ENCODE results near the gene MDH1B. TPM values are rescaled to one million over a fixed set of nuclear protein-coding genes. Genes with fewer than 3 reads are reported as not detected.

MDH1B gene
- total and polyA plus RNA-seq, 4 experiments from 2014 or later, result 0.17 to 0.44 TPM; not detected in 2

GRCh38 chr2:206774871-206775270 lies 9.7 kb upstream of the MDH1B start:
- Histone ChIP-seq H3K9me3 (ENCODE audit: control insufficient read depth in 1 of 2, low read length in 2 of 2) (peaks cover 0 to 5% of the 10 kb centered on the region in 2 donors), H3K4me1 (ENCODE audit: insufficient read depth, low read length) (no peaks in the 10 kb centered on the region), H3K27ac (ENCODE audit: low read depth, low read length) (no peak overlapping the region), H3K4me3 (ENCODE audit: low read length in 2 of 2) (no peak overlapping the region), H3K27me3 (ENCODE audit: insufficient read depth, low read length) (no peaks in the 10 kb centered on the region), H3K36me3 (ENCODE audit: insufficient read depth, low read length) (peaks cover 32% of the 10 kb centered on the region)
- intact Hi-C loops (cut with micrococcal nuclease), result no loop called here
- H3K4me1 Mint-ChIP-seq, result peaks cover 21 to 50% (median 29%) of the 10 kb centered on the region in 4 donors
- peak overlapping the region in 1 of 7 donors; percentile 22 for H3K27ac Mint-ChIP-seq
- H3K27me3 Mint-ChIP-seq, result no peaks in the 10 kb centered on the region
- peaks cover 72 to 86% of the 10 kb centered on the region in 2 donors for H3K36me3 Mint-ChIP-seq
- POLR2A ChIA-PET (ENCODE audit: partially characterized antibody), result no interaction called here
- no peak for DNase-seq
- peaks cover 0 to 13% (median 1%) of the 10 kb centered on the region in 8 donors for H3K9me3 Mint-ChIP-seq
- H3K4me3 Mint-ChIP-seq, result no peak overlapping the region
- CTCF ChIA-PET (ENCODE audit: partially characterized antibody), result interaction anchor here (1.0 kb wide), 1 partner anchor 80 kb away, joined by 3 read pairs; no protein-coding TSS in a partner anchor

GRCh38 chr2:206766057-206766930 lies 1.2 kb upstream of the MDH1B start:
- H3K4me3 Mint-ChIP-seq, result peak overlapping the region; percentile 89 to 98 (median 95)
- Histone ChIP-seq H3K36me3 (ENCODE audit: insufficient read depth, low read length) (peaks cover 3% of the 10 kb centered on the region), H3K27me3 (ENCODE audit: insufficient read depth, low read length) (no peaks in the 10 kb centered on the region), H3K4me3 (ENCODE audit: low read length in 2 of 2) (peak overlapping the region; percentile 54 to 82), H3K9me3 (ENCODE audit: control insufficient read depth in 1 of 2, low read length in 2 of 2) (no peaks in the 10 kb centered on the region), H3K4me1 (ENCODE audit: insufficient read depth, low read length) (peaks cover 39% of the 10 kb centered on the region), H3K27ac (ENCODE audit: low read depth, low read length) (peak overlapping the region; percentile 91)
- H3K27me3 Mint-ChIP-seq, result no peaks in the 10 kb centered on the region
- no peak for DNase-seq
- H3K36me3 Mint-ChIP-seq, result peaks cover 19 to 42% of the 10 kb centered on the region in 2 donors
- H3K4me1 Mint-ChIP-seq, result peaks cover 20 to 45% (median 36%) of the 10 kb centered on the region in 4 donors
- no peaks in the 10 kb centered on the region for H3K9me3 Mint-ChIP-seq
- POLR2A ChIA-PET (ENCODE audit: partially characterized antibody), result interaction anchor here (0.5 to 1.8 kb wide), 8 partner anchors 10 to 1499 kb away, joined by 3 to 9 read pairs (median 4); partner anchors contain the start of genes CREB1, INO80D and KLF7
- CTCF ChIA-PET (ENCODE audit: partially characterized antibody), result interaction anchor here (1.3 to 2.6 kb wide), 3 partner anchors 15 to 859 kb away, joined by 5 to 11 read pairs (median 10); partner anchors contain the start of gene METTL21A
- H3K27ac Mint-ChIP-seq, result peak overlapping the region; percentile 96 to 99 (median 97)
- intact Hi-C loops (cut with micrococcal nuclease), result loop anchor here (5.0 to 10.0 kb wide), 7 partner anchors 209 to 1501 kb away; partner anchors contain the start of genes CCNYL1, INO80D, KLF7 and PIKFYVE

DNA sequence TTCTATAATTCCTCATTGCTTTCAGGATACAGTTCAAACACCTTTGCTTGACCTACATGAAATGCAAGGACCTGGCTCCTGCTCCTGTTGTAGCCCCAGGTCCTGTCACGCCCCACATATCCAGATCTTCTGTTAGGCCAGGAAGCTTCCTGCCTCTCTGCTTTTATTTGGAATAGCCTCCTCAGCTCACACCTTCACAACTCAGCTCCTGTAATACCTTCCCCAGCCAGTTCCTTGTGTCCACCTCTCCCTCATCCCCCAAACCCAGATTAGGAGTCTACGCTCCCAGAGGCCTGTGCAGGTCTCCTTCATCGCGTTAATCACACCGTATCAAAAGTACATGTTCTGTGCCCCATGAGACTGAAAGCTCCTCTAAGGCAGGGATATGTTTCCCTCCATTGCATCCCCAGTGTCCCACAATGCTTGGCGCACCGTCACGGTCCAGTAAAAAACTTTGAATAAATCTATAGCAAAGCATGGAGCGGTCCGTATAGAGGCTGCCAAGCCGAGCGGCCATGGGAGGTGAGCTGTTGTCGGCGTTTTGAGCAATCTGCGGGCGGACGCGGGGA lies 371 bp downstream of the MDH1B start:
- peaks cover 10 to 28% of the 10 kb centered on the region in 2 donors for H3K36me3 Mint-ChIP-seq
- H3K4me3 Mint-ChIP-seq, result peak overlapping the region; percentile 89 to 98 (median 95)
- H3K27me3 Mint-ChIP-seq, result no peaks in the 10 kb centered on the region
- POLR2A ChIA-PET (ENCODE audit: partially characterized antibody), result interaction anchor here (1.0 to 1.8 kb wide), 9 partner anchors 16 to 948 kb away, joined by 3 to 9 read pairs (median 5); partner anchors contain the start of genes CREB1, INO80D, KLF7 and METTL21A
- H3K27me3 ChIP-seq (ENCODE audit: insufficient read depth, low read length), result no peaks in the 10 kb centered on the region
- peak overlapping the region; percentile 96 to 99 (median 97) for H3K27ac Mint-ChIP-seq
- no peaks in the 10 kb centered on the region for H3K9me3 Mint-ChIP-seq
- intact Hi-C loops (cut with micrococcal nuclease), result loop anchor here (1.0 to 10.0 kb wide), 11 partner anchors 207 to 1503 kb away; partner anchors contain the start of genes CCNYL1, CREB1, EEF1B2 and INO80D
- peaks cover 39% of the 10 kb centered on the region for H3K4me1 ChIP-seq (ENCODE audit: insufficient read depth, low read length)
- peak overlapping the region; percentile 54 to 82 for H3K4me3 ChIP-seq (ENCODE audit: low read length in 2 of 2)
- H3K27ac ChIP-seq (ENCODE audit: low read depth, low read length), result peak overlapping the region; percentile 91
- peaks cover 20 to 41% (median 34%) of the 10 kb centered on the region in 4 donors for H3K4me1 Mint-ChIP-seq
- no peaks in the 10 kb centered on the region for H3K36me3 ChIP-seq (ENCODE audit: insufficient read depth, low read length)
- DNase-seq, result no peak
- H3K9me3 ChIP-seq (ENCODE audit: control insufficient read depth in 1 of 2, low read length in 2 of 2), result no peaks in the 10 kb centered on the region
- CTCF ChIA-PET (ENCODE audit: partially characterized antibody), result interaction anchor here (1.0 to 2.6 kb wide), 3 partner anchors 17 to 861 kb away, joined by 3 to 11 read pairs (median 5); partner anchors contain the start of gene METTL21A

- intact Hi-C loops (cut with micrococcal nuclease), result no loop called here
- H3K27ac Mint-ChIP-seq, result no peak overlapping the region
- no peaks in the 10 kb centered on the region for H3K36me3 ChIP-seq (ENCODE audit: insufficient read depth, low read length)
- no peak overlapping the region for H3K4me3 ChIP-seq (ENCODE audit: low read length in 2 of 2)
- H3K4me3 Mint-ChIP-seq, result no peak overlapping the region
- peaks cover 0 to under 1% (median 0%) of the 10 kb centered on the region in 8 donors for H3K9me3 Mint-ChIP-seq
- H3K4me1 Mint-ChIP-seq, result no peaks in the 10 kb centered on the region
- ChIA-PET CTCF (ENCODE audit: partially characterized antibody) (interaction anchor here (0.9 kb wide), 1 partner anchor 31 kb away, joined by 3 read pairs; no protein-coding TSS in a partner anchor), POLR2A (ENCODE audit: partially characterized antibody) (no interaction called here)
- peaks cover 17 to 18% of the 10 kb centered on the region in 2 donors for H3K27me3 Mint-ChIP-seq
- H3K36me3 Mint-ChIP-seq, result no peaks in the 10 kb centered on the region
- no peak overlapping the region for H3K27ac ChIP-seq (ENCODE audit: low read depth, low read length)
- peaks cover 4% of the 10 kb centered on the region for H3K27me3 ChIP-seq (ENCODE audit: insufficient read depth, low read length)
- H3K4me1 ChIP-seq (ENCODE audit: insufficient read depth, low read length), result no peaks in the 10 kb centered on the region
- H3K9me3 ChIP-seq (ENCODE audit: control insufficient read depth in 1 of 2, low read length in 2 of 2), result no peaks in the 10 kb centered on the region
- DNase-seq, result no peak
Measured at GRCh38 chr2:206756816-206757215, 8.3 kb downstream of the MDH1B start.

- peaks cover 13 to 18% of the 10 kb centered on the region in 2 donors for H3K27me3 Mint-ChIP-seq
- no peak overlapping the region for H3K4me3 Mint-ChIP-seq
- ChIA-PET CTCF (ENCODE audit: partially characterized antibody) (no interaction called here), POLR2A (ENCODE audit: partially characterized antibody) (no interaction called here)
- no peak overlapping the region for H3K27ac Mint-ChIP-seq
- H3K4me1 ChIP-seq (ENCODE audit: insufficient read depth, low read length), result no peaks in the 10 kb centered on the region
- intact Hi-C loops (cut with micrococcal nuclease), result no loop called here
- no peaks in the 10 kb centered on the region for H3K4me1 Mint-ChIP-seq
- no peaks in the 10 kb centered on the region for H3K36me3 Mint-ChIP-seq
- H3K9me3 ChIP-seq (ENCODE audit: control insufficient read depth in 1 of 2, low read length in 2 of 2), result no peaks in the 10 kb centered on the region
- no peak overlapping the region for H3K27ac ChIP-seq (ENCODE audit: low read depth, low read length)
- no peak overlapping the region for H3K4me3 ChIP-seq (ENCODE audit: low read length in 2 of 2)
- H3K27me3 ChIP-seq (ENCODE audit: insufficient read depth, low read length), result no peaks in the 10 kb centered on the region
- DNase-seq, result no peak
- H3K9me3 Mint-ChIP-seq, result no peaks in the 10 kb centered on the region
- no peaks in the 10 kb centered on the region for H3K36me3 ChIP-seq (ENCODE audit: insufficient read depth, low read length)
Measured at GRCh38 chr2:206740800-206741199, 24.3 kb downstream of the MDH1B start.

DNA sequence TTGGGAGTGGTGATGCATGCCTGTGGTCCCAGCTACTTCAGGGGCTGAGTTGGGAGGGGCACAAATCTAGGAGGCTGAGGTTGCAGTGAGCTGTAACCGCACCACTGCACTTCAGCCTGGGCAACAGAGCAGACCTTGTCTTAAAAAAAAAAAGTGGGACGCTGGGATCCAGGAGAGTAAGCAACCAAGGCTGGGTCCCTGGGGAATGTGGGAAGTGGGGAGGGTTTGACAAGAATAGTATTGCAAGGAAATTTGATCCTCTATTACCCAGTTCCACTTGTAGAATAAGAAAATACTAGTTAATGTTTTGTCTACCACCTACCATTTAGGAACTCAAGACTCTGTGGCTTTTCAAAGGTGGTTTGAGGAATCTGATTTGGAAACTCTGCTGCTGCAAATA lies 25.9 kb downstream of the MDH1B start:
- Mint-ChIP-seq H3K27ac (no peak overlapping the region), H3K4me3 (no peak overlapping the region), H3K4me1 (no peaks in the 10 kb centered on the region), H3K9me3 (no peaks in the 10 kb centered on the region), H3K27me3 (peaks cover 11 to 15% of the 10 kb centered on the region in 2 donors), H3K36me3 (no peaks in the 10 kb centered on the region)
- Histone ChIP-seq H3K4me3 (ENCODE audit: low read length in 2 of 2) (no peak overlapping the region), H3K9me3 (ENCODE audit: control insufficient read depth in 1 of 2, low read length in 2 of 2) (no peaks in the 10 kb centered on the region), H3K36me3 (ENCODE audit: insufficient read depth, low read length) (no peaks in the 10 kb centered on the region), H3K4me1 (ENCODE audit: insufficient read depth, low read length) (no peaks in the 10 kb centered on the region), H3K27ac (ENCODE audit: low read depth, low read length) (no peak overlapping the region), H3K27me3 (ENCODE audit: insufficient read depth, low read length) (no peaks in the 10 kb centered on the region)
- ChIA-PET POLR2A (ENCODE audit: partially characterized antibody) (no interaction called here), CTCF (ENCODE audit: partially characterized antibody) (no interaction called here)
- no peak for DNase-seq
- intact Hi-C loops (cut with micrococcal nuclease), result no loop called here

DNA sequence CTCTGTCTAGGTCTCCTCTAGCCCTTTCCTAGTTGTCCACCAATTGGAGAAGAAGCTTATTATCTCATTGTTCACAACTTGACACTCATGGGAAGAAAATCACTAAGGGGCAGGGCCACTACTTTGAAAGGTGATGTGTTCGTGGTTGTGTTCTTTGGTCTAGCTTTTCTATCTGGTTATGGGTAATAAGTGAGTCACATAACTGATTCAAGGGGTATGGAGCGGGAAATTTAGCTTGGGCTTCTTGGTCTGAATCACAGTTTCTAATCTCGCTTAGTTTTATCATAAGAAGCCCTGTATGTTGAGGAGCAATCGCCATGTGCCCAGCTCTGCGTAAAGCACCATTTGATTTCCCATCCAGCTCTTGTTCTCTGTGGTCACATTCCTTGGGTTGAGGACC lies 28.2 kb downstream of the MDH1B start:
- ChIA-PET POLR2A (ENCODE audit: partially characterized antibody) (no interaction called here), CTCF (ENCODE audit: partially characterized antibody) (no interaction called here)
- H3K27ac ChIP-seq (ENCODE audit: low read depth, low read length), result no peak overlapping the region
- intact Hi-C loops (cut with micrococcal nuclease), result no loop called here
- peaks cover 0 to 3% (median 0%) of the 10 kb centered on the region in 8 donors for H3K9me3 Mint-ChIP-seq
- no peaks in the 10 kb centered on the region for H3K36me3 ChIP-seq (ENCODE audit: insufficient read depth, low read length)
- no peaks in the 10 kb centered on the region for H3K4me1 ChIP-seq (ENCODE audit: insufficient read depth, low read length)
- H3K27me3 ChIP-seq (ENCODE audit: insufficient read depth, low read length), result no peaks in the 10 kb centered on the region
- H3K27ac Mint-ChIP-seq, result no peak overlapping the region
- no peak overlapping the region for H3K4me3 Mint-ChIP-seq
- H3K4me1 Mint-ChIP-seq, result no peaks in the 10 kb centered on the region
- no peaks in the 10 kb centered on the region for H3K9me3 ChIP-seq (ENCODE audit: control insufficient read depth in 1 of 2, low read length in 2 of 2)
- no peak overlapping the region for H3K4me3 ChIP-seq (ENCODE audit: low read length in 2 of 2)
- peaks cover 6% of the 10 kb centered on the region in 2 donors for H3K27me3 Mint-ChIP-seq
- no peaks in the 10 kb centered on the region for H3K36me3 Mint-ChIP-seq
- DNase-seq, result no peak

Data from CD4-positive, alpha-beta memory T cell (primary cell).